Esophagus squamous epithelium (tissue), 5 donors: ENCODE results near the gene ERBB3. TPM values are rescaled to one million over a fixed set of nuclear protein-coding genes. Genes with fewer than 3 reads are reported as not detected.

Experiments used
- DNase-seq: peaks from one replicate; lab custom pipeline; 2025; lab: John Stamatoyannopoulos, UW
- H3K27ac ChIP-seq, 4 donors: fragments of 200-600 bp; sonication (generic); one replicate each; pipeline ENCODE4 v1.5.1; 2016 to 2019; ENCODE audit warnings: mild to moderate bottlenecking in 1 of 4
- H3K27me3 ChIP-seq, 4 donors: fragments of 200-600 bp; sonication (generic); 1 replicate in 3 of 4; 2 replicates in 1 of 4; pipeline versions ENCODE4 v1.5.1 to v1.6.0; 2017 to 2021; ENCODE audit warnings: antibody characterized with exemption in 1 of 4
- H3K36me3 ChIP-seq, 3 donors: fragments of 200-600 bp; sonication (generic); one replicate each; pipeline ENCODE4 v1.5.1; 2016 to 2019
- H3K4me1 ChIP-seq, 3 donors: fragments of 200-600 bp; sonication (generic); one replicate each; pipeline ENCODE4 v1.5.1; 2017 to 2019
- H3K4me3 ChIP-seq, 4 donors: fragments of 200-600 bp; sonication (generic); 1 replicate in 3 of 4; 2 replicates in 1 of 4; pipeline ENCODE4 v1.5.1; 2016 to 2019; ENCODE audit warnings: mild to moderate bottlenecking in 2 of 4, moderate library complexity in 1 of 4
- H3K9me3 ChIP-seq, 3 donors: fragments of 200-600 bp; sonication (generic); one replicate each; pipeline ENCODE4 v1.5.1; 2016 to 2019
- CTCF ChIP-seq, 6 experiments: fragments of 450-650 bp in 4 of 6; fragments of 200-600 bp in 2 of 6; sonication (generic) in 2 of 6; IDR thresholded peaks; one replicate each; pipeline ENCODE4 v1.5.1; 2016 to 2019; ENCODE audit warnings: antibody characterized with exemption in 6 of 6, mild to moderate bottlenecking in 4 of 6, moderate library complexity in 4 of 6
- POLR2A ChIP-seq, 4 donors: fragments of 450-650 bp; IDR thresholded peaks; one replicate each; pipeline ENCODE4 v1.6.1; 2017; ENCODE audit warnings: antibody characterized with exemption in 4 of 4, mild to moderate bottlenecking in 4 of 4, moderate library complexity in 3 of 4
- WGBS, 2 donors: methylation state at CpG; one replicate each; pipeline ENCODE4 v1.1.5; 2018; 5-methylcytosine and 5-hydroxymethylcytosine counted together
- intact Hi-C: fragments of 100-400 bp; cut with DNase I; formaldehyde crosslinking; loops from one replicate; pipeline ENCODE4 v1.15.0; 2022
- total RNA-seq, 4 donors: library from RNA; depleted of rRNA; stranded (reverse); fragments of >200 nt; gene quantifications; one replicate each; pipeline ENCODE4 v1.1.0, GENCODE V29; 2016
- donor health status: DM: yes; HTN: yes; CAD: no.

Gene ERBB3
- total RNA-seq, 4 donors from 2014 or later, result 36.0 to 125 (median 82.8) TPM

DNA sequence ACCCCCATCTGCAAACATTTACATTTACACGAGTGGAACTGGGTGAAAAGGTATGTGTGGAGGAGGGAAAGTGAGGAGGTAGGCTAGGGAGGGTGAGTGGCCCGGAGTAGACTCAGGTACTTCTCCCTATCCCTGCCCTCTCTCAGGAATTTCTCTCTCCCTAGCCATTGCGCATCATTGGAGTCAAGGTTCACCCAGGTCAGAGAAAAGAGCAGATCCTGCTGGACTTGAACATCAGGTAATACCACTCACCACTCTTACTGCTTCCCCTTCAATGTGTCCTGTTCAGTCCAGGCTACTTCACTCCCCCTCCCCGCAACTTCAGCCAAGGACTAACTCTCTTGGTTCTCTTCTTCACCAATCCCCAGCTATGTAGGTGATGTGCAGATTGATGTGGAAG, 50.9 kb downstream of the ERBB3 start:
- Histone ChIP-seq H3K4me1 (peaks cover 22 to 48% (median 26%) of the 10 kb centered on the region in 3 donors), H3K36me3 (peaks cover 26 to 59% (median 32%) of the 10 kb centered on the region in 3 donors), H3K9me3 (no peaks in the 10 kb centered on the region), H3K4me3 (no peak overlapping the region), H3K27me3 (no peaks in the 10 kb centered on the region), H3K27ac (peak overlapping the region in 3 of 4 donors; percentile 95 to 98 (median 98))
- no peak for TF ChIP-seq POLR2A (IDR thresholded peaks at IDR 0.05)
- no peak for TF ChIP-seq CTCF (IDR thresholded peaks at IDR 0.05)
- 82 to 93% methylated on average over 3 to 4 of the region's 4 CpGs for WGBS, 2 donors
- intact Hi-C loops, result no loop called here
- no peak for DNase-seq

GRCh38 chr12:56134897-56135296, 54.9 kb downstream of the ERBB3 start:
- no peak overlapping the region for H3K4me3 ChIP-seq
- TF ChIP-seq POLR2A (IDR thresholded peaks at IDR 0.05) (no peak), CTCF (IDR thresholded peaks at IDR 0.05) (no peak)
- WGBS, 2 donors, result 82 to 91% methylated on average over 6 of the region's 6 CpGs
- H3K27ac ChIP-seq, result no peak overlapping the region
- intact Hi-C loops, result no loop called here
- peaks cover 36 to 99% (median 63%) of the 10 kb centered on the region in 3 donors for H3K36me3 ChIP-seq
- H3K9me3 ChIP-seq, result no peaks in the 10 kb centered on the region
- H3K4me1 ChIP-seq, result peaks cover 0 to 14% (median 7%) of the 10 kb centered on the region in 3 donors
- no peaks in the 10 kb centered on the region for H3K27me3 ChIP-seq
- DNase-seq, result no peak

DNA sequence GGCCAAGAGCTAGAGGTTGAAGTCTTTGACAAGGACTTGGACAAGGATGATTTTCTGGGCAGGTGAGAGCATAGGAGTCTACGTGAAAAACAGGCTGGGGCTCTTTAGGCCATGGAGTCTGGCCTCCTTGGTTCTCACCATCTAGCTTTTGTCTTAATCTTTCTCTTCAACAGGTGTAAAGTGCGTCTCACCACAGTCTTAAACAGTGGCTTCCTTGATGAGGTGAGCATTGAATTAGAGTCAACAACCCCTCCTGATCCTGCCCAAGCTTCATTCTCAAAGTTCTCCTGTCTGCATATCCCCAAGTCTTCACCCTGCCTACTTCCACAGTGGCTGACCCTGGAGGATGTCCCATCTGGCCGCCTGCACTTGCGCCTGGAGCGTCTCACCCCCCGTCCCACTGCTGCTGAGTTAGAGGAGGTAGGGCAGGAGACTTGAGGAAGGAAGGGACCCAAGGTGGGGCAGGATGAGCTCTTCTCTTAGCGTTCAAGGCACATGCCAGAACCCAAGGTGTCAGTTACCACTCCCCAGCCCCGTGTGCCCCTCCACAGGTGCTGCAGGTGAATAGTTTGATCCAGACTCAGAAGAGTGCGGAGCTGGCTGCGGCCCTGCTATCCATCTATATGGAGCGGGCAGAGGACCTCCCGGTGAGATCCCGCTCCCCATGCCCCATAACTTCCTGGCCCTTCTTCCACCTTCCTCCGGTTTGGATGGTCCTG, 58.0 kb downstream of the ERBB3 start:
- no peak overlapping the region for H3K27ac ChIP-seq
- no peaks in the 10 kb centered on the region for H3K27me3 ChIP-seq
- DNase-seq, result no peak
- intact Hi-C loops, result no loop called here
- no peaks in the 10 kb centered on the region for H3K9me3 ChIP-seq
- H3K36me3 ChIP-seq, result peaks cover 42 to 100% (median 62%) of the 10 kb centered on the region in 3 donors
- H3K4me1 ChIP-seq, result peaks cover 0 to 10% (median 0%) of the 10 kb centered on the region in 3 donors
- no peak for TF ChIP-seq POLR2A (IDR thresholded peaks at IDR 0.05)
- no peak for TF ChIP-seq CTCF (IDR thresholded peaks at IDR 0.05)
- H3K4me3 ChIP-seq, result no peak overlapping the region
- WGBS, 2 donors, result 93% methylated on average over 11 to 13 of the region's 14 CpGs

GRCh38 chr12:56141946-56142784, 62.2 kb downstream of the ERBB3 start:
- DNase-seq, result no peak
- Histone ChIP-seq H3K4me3 (no peak overlapping the region), H3K36me3 (peaks cover 26 to 82% (median 40%) of the 10 kb centered on the region in 3 donors), H3K9me3 (no peaks in the 10 kb centered on the region), H3K27ac (peak overlapping the region in 3 of 4 donors; percentile 54 to 67 (median 58)), H3K4me1 (peaks cover 0 to 44% (median 7%) of the 10 kb centered on the region in 3 donors), H3K27me3 (no peaks in the 10 kb centered on the region)
- TF ChIP-seq CTCF (IDR thresholded peaks at IDR 0.05), result no peak
- 82 to 83% methylated on average over 10 to 12 of the region's 19 CpGs for WGBS, 2 donors
- intact Hi-C loops, result no loop called here

DNA sequence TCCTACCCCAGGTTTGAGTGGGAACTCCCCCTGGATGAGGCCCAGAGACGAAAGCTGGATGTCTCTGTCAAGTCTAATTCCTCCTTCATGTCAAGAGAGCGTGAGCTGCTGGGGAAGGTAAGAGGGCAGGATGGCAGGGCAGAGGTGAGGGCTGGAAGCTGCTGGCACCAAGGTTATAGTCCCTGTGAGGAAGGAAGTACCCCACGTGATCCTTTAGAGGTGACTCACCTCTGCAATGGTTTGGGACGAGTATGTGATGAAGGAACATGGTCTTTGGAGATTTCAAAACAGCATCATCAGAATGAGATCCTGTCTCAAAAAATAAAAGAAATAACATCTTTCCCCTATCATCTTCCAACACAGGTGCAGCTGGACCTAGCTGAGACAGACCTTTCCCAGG, 63.3 kb downstream of the ERBB3 start:
- TF ChIP-seq POLR2A (IDR thresholded peaks at IDR 0.05), result no peak
- TF ChIP-seq CTCF (IDR thresholded peaks at IDR 0.05), result no peak
- Histone ChIP-seq H3K27me3 (no peaks in the 10 kb centered on the region), H3K9me3 (no peaks in the 10 kb centered on the region), H3K4me3 (no peak overlapping the region), H3K27ac (peak overlapping the region in 3 of 4 donors; percentile 54 to 67 (median 58)), H3K4me1 (peaks cover 0 to 47% (median 9%) of the 10 kb centered on the region in 3 donors), H3K36me3 (peaks cover 22 to 71% (median 31%) of the 10 kb centered on the region in 3 donors)
- intact Hi-C loops, result no loop called here
- 36 to 48% methylated on average over 3 to 4 of the region's 4 CpGs for WGBS, 2 donors
- no peak for DNase-seq
